Measurements from ENCODE around the gene MAN2A2. TPM values are rescaled to one million over a fixed set of nuclear protein-coding genes. Genes with fewer than 3 reads are reported as not detected.

Gene MAN2A2
- total RNA-seq, 1 experiment from 2014 or later = 27.4 TPM

DNA sequence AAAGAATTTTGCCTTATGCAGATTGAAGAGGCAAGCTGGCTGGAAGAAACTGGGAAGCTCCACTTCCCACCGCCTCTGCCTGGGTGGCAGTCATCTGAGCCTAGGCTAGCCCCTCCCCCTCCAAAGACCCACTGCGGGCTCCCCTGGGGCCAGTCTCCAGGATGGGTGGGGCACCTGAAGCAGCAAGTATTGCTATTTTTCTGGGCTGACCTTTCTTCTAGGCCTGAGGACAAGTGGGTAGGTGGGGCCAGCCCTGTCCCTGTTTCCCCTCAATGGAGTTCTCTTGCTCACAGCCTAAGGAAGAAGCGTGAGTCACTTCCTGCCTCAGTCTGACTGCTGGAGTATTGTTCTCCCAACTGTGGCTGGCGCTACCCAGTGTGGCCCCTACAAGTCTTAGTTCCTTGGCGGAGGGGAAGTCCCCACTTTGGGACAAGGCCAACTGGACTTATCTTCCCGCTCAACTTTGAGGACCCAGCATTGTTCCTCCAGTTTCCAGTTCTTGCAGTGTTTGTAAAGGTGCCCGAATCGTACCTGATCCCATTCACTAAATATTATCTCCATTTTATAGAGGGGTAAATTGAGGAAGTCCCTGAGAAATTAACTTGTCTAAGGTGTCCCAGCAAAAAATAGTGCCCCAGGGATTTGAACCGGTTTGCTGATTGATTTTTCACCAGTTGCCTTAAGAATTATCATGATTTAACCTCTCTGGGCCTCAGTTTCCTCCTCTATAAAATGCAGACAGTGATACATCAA, 33.3 kb upstream of the MAN2A2 start:
- Mint-ChIP-seq H3K27me3 (ENCODE audit: low read depth) (no peaks in the 10 kb centered on the region), H3K27ac (peak overlapping the region in 2 of 3 experiments; percentile 44 to 87; a peak in 3 of 7 replicates), H3K4me1 (peaks cover 58 to 61% of the 10 kb centered on the region in 2 experiments), H3K9me3 (peaks cover 0 to 2% of the 10 kb centered on the region in 2 experiments; a peak in 2 of 5 replicates), H3K4me3 (peak overlapping the region; percentile 71 to 87; a peak in 4 of 5 replicates), H3K36me3 (ENCODE audit: insufficient read depth in 1 of 3, low read depth in 3 of 3) (no peaks in the 10 kb centered on the region; a peak in 1 of 7 replicates)
- no peak overlapping the region for H3T11ph ChIP-seq (ENCODE audit: low read length)
- H4K20me1 ChIP-seq (ENCODE audit: control insufficient read depth, insufficient read depth, insufficient read length) = no peaks in the 10 kb centered on the region
- TF ChIP-seq, protein P1, sequence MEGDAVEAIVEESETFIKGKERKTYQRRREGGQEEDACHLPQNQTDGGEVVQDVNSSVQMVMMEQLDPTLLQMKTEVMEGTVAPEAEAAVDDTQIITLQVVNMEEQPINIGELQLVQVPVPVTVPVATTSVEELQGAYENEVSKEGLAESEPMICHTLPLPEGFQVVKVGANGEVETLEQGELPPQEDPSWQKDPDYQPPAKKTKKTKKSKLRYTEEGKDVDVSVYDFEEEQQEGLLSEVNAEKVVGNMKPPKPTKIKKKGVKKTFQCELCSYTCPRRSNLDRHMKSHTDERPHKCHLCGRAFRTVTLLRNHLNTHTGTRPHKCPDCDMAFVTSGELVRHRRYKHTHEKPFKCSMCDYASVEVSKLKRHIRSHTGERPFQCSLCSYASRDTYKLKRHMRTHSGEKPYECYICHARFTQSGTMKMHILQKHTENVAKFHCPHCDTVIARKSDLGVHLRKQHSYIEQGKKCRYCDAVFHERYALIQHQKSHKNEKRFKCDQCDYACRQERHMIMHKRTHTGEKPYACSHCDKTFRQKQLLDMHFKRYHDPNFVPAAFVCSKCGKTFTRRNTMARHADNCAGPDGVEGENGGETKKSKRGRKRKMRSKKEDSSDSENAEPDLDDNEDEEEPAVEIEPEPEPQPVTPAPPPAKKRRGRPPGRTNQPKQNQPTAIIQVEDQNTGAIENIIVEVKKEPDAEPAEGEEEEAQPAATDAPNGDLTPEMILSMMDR (conservative IDR thresholded peaks at IDR 0.05) = no peak
- H2BK15ac ChIP-seq (ENCODE audit: low read depth, low read length) = no peak overlapping the region
- no peaks in the 10 kb centered on the region for H3K9me3 ChIP-seq (ENCODE audit: control insufficient read depth, low read depth, low read length)
- no peaks in the 10 kb centered on the region for H3K27me3 ChIP-seq (ENCODE audit: insufficient read depth, low read length)
- H3K56ac ChIP-seq (ENCODE audit: insufficient read length, low read depth, low read length) = no peak overlapping the region
- peaks cover 6% of the 10 kb centered on the region; the same call in 1 of the 2 replicates for H3K4me1 ChIP-seq (ENCODE audit: insufficient read depth, low read length)
- no peak overlapping the region for H2AK5ac ChIP-seq (ENCODE audit: insufficient read length, low read length)
- no peak overlapping the region for H4K5ac ChIP-seq (ENCODE audit: insufficient read length, low read depth, low read length)
- no peak overlapping the region for H4K91ac ChIP-seq (ENCODE audit: insufficient read length, low read depth, low read length)
- H2BK120ac ChIP-seq (ENCODE audit: low read depth, low read length, poor library complexity, severe bottlenecking) = no peak overlapping the region
- no peak overlapping the region for H4K8ac ChIP-seq (replicated peaks; ENCODE audit: insufficient read length, low read depth, low read length)
- H3K27ac ChIP-seq (ENCODE audit: insufficient read length, low read depth, low read length) = no peak overlapping the region
- no peak overlapping the region for H2BK12ac ChIP-seq (ENCODE audit: insufficient read length, low read depth, low read length)
- H3K79me1 ChIP-seq (ENCODE audit: insufficient read depth, low read depth, low read length, poor library complexity, severe bottlenecking) = peaks cover 2% of the 10 kb centered on the region
- DNase-seq = peak; percentile 84
- H2BK20ac ChIP-seq (ENCODE audit: low read depth, low read length, poor library complexity, severe bottlenecking) = no peak overlapping the region
- H2BK5ac ChIP-seq (ENCODE audit: insufficient read length, low read length) = no peak overlapping the region
- WGBS (ENCODE audit: extremely low coverage, insufficient read length, low lambda C conversion rate) = no CpG with 5 or more reads among the region's 9 CpGs
- H3K18ac ChIP-seq (ENCODE audit: insufficient read length, low read depth, low read length) = no peak overlapping the region
- H3K4me2 ChIP-seq (ENCODE audit: insufficient read depth, insufficient read length, low read length) = no peak overlapping the region
- H3K23ac ChIP-seq (ENCODE audit: insufficient read length, low read depth, low read length) = no peak overlapping the region
- no peak overlapping the region for H3K9ac ChIP-seq (ENCODE audit: extremely low read depth, insufficient read length, low read length)
- no peak overlapping the region for H3K4ac ChIP-seq (ENCODE audit: low read depth, low read length)
- no peaks in the 10 kb centered on the region for H3K79me2 ChIP-seq (ENCODE audit: insufficient read depth, low read length)
- peaks cover 8% of the 10 kb centered on the region for H3K23me2 ChIP-seq (ENCODE audit: insufficient read length, low read depth, low read length, poor library complexity, severe bottlenecking)
- no peak overlapping the region for H2AFZ ChIP-seq (ENCODE audit: low read length)
- H3K14ac ChIP-seq (ENCODE audit: insufficient read depth, low read length) = 0 out of 2 replicates have a peak overlapping the region, but pooled peaks have one; percentile 5

Data from H9 (cell line).